Stimulated activated naive CD8-positive, alpha-beta T cell treated with anti-CD3 and anti-CD28 coated beads, Interleukin-15, Interleukin-2, amounts not matched to agents 100 U/mL and 50 U/mL, for 24 hours (primary cell): Measurements from ENCODE around the gene PPCS.
"Not testable (repeated sequence)": the region's sequence is repeated elsewhere in the genome, so short reads cannot be mapped to it uniquely, and the experiment has no call there.

Experiments
- ATAC-seq: fragments of 150-1000 bp; cut with Tn5 transposase; one replicate; pipeline ENCODE4 v1.10.0; 2021
- DNase-seq: peaks from one replicate; pipeline ENCODE4 v3.0.0; 2021

PPCS gene

GRCh38 chr1:42453386-42453785 lies 3.0 kb upstream of the PPCS start:
- ATAC-seq (no peak), DNase-seq (no peak)

GRCh38 chr1:42454403-42454802 lies 1.9 kb upstream of the PPCS start:
- no peak for ATAC-seq

GRCh38 chr1:42456754-42457089 lies 379 bp downstream of the PPCS start:
- ATAC-seq (peak; percentile 58), DNase-seq (peak; percentile 65)

More at GRCh38 chr1:42454403-42454802, 1.9 kb upstream of the PPCS start:
- DNase-seq = no peak

- no peak for ATAC-seq
- no peak for DNase-seq
Measured at GRCh38 chr1:42461196-42461595, 4.9 kb downstream of the PPCS start.

- peak; percentile 100 for ATAC-seq
- peak; percentile 92 for DNase-seq
Measured at GRCh38 chr1:42462828-42463763, 6.8 kb downstream of the PPCS start, which contains the start of gene CCDC30. Gene CCDC30 (plus strand): TSS chr1:42463286. CDS start chr1:42480552, 17,266 bp downstream.

GRCh38 chr1:42463921-42464320 lies 7.6 kb downstream of the PPCS start:
- no peak for DNase-seq
- ATAC-seq = no peak

- no peak for ATAC-seq
- DNase-seq = no peak
Measured at GRCh38 chr1:42466030-42466429, 9.7 kb downstream of the PPCS start.

GRCh38 chr1:42469727-42470126 lies 13.4 kb downstream of the PPCS start:
- DNase-seq (no peak), ATAC-seq (no peak)

- no peak for DNase-seq
- ATAC-seq = no peak
Measured at GRCh38 chr1:42476605-42477004, 20.3 kb downstream of the PPCS start.

GRCh38 chr1:42477354-42477753 lies 21.0 kb downstream of the PPCS start:
- not testable (repeated sequence) for ATAC-seq, DNase-seq

GRCh38 chr1:42477775-42478174 lies 21.4 kb downstream of the PPCS start:
- no peak for ATAC-seq
- DNase-seq = no peak

GRCh38 chr1:42479621-42480020 lies 23.3 kb downstream of the PPCS start:
- ATAC-seq (no peak), DNase-seq (no peak)

GRCh38 chr1:42480921-42481320 lies 24.6 kb downstream of the PPCS start:
- DNase-seq (no peak), ATAC-seq (no peak)

- ATAC-seq (no peak), DNase-seq (no peak)
Measured at GRCh38 chr1:42482635-42483153, 26.4 kb downstream of the PPCS start.

GRCh38 chr1:42484382-42484781 lies 28.0 kb downstream of the PPCS start:
- DNase-seq (no peak), ATAC-seq (no peak)

- DNase-seq = no peak
- no peak for ATAC-seq
Measured at GRCh38 chr1:42490237-42490636, 33.9 kb downstream of the PPCS start.

- not testable (repeated sequence) for DNase-seq
Measured at GRCh38 chr1:42502031-42502430, 45.7 kb downstream of the PPCS start.

GRCh38 chr1:42504535-42505128 lies 48.3 kb downstream of the PPCS start:
- ATAC-seq = no peak
- DNase-seq = no peak

More at GRCh38 chr1:42502031-42502430, 45.7 kb downstream of the PPCS start:
- ATAC-seq = not testable (repeated sequence)

- ATAC-seq = no peak
- DNase-seq = no peak
Measured at GRCh38 chr1:42506576-42506975, 50.2 kb downstream of the PPCS start.
